Erythroblast (primary cell): ENCODE data around the gene THADA.

Experiments used
- GATA1 ChIP-seq: IDR thresholded peaks from 2 replicates; pipeline ENCODE4 v1.6.1; 2011; ENCODE audit warnings: low read depth, mild to moderate bottlenecking, control low read depth, low read length, moderate library complexity
- POLR2A ChIP-seq: IDR thresholded peaks from 2 replicates; pipeline ENCODE4 v1.6.1; 2011; ENCODE audit warnings: mild to moderate bottlenecking, low read length

GRCh38 chr2:43465234-43465633 is 130.6 kb downstream of the THADA start:
- TF ChIP-seq POLR2A, result no peak
- no peak for TF ChIP-seq GATA1
